Neural cell (in vitro differentiated cells): Measurements from ENCODE around the gene SYNGR1.

ENCODE experiments used
- EP300 ChIP-seq: fragments of 450-650 bp; conservative IDR thresholded peaks from 2 replicates; pipeline ENCODE4 v1.6.1; 2014; ENCODE audit warnings: antibody characterized with exemption, mild to moderate bottlenecking, moderate library complexity; ENCODE audit not compliant: poor library complexity, severe bottlenecking
- EZH2 ChIP-seq: fragments of 200-600, 300-800 bp; shearing (Covaris generic), sonication (generic); IDR thresholded peaks from 2 replicates; pipeline ENCODE4 v1.6.1; 2014; ENCODE audit warnings: antibody characterized with exemption, low read length, borderline replicate concordance, mild to moderate bottlenecking; ENCODE audit not compliant: insufficient read depth, poor library complexity, severe bottlenecking
- MXI1 ChIP-seq: fragments of 450-650 bp; conservative IDR thresholded peaks from 2 replicates; pipeline ENCODE4 v1.6.1; 2014; ENCODE audit warnings: antibody characterized with exemption, mild to moderate bottlenecking; ENCODE audit not compliant: poor library complexity, severe bottlenecking
- POLR2AphosphoS5 ChIP-seq: IDR thresholded peaks from 2 replicates; pipeline ENCODE4 v1.6.1; 2012
- TF ChIP-seq, protein P1 (sequence below): fragments of 450-650 bp; IDR thresholded peaks from 2 replicates; pipeline ENCODE4 v1.5.1; 2014; ENCODE audit warnings: antibody characterized with exemption, mild to moderate bottlenecking, moderate library complexity; ENCODE audit not compliant: poor library complexity, severe bottlenecking
- TF ChIP-seq, protein P2 (sequence below): IDR thresholded peaks from 2 replicates; pipeline ENCODE4 v1.6.1; 2012; ENCODE audit warnings: borderline replicate concordance

DNA sequence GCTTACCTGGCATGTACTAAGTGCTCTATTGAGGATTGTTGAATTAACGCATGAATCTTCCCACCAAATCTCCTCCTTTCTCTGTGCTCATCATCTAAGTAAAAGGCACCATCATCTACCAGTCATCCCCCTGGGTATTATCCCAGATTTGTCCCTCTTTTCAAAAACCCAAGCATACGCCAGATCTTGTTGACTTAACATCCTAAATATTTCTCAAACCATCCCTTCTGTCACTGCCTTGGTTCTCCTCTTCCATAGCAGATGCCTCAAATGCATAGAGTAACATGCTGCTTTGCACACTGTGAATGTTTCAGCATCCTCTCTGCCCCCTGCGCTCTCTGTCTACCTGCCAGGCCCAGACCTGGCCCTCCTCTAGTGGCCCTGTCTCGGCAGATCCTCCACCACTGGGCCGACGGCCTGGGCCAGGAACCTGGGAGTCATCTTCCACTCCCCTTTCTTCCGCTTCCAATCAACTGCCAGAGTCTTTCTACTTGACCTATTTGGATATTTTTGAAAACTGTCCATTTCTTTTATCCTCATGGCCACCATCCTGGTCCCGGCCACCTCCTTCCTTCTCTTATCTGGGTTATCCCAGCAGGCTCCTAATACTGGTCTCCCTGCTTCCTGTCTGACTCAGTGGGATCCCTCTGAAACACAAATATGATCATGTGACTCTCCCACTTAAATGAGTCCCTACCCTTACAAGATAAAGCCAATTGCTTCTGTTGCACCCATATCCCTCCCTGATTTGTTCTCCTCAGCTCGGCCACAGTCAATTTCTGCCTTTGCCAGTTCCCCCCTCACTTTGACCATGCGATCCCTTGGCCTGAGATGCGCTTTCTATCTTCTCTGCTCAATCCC, 46.4 kb downstream of the SYNGR1 start:
- no peak for TF ChIP-seq MXI1
- no peak for TF ChIP-seq EZH2
- no peak for TF ChIP-seq POLR2AphosphoS5
- TF ChIP-seq, protein P1, sequence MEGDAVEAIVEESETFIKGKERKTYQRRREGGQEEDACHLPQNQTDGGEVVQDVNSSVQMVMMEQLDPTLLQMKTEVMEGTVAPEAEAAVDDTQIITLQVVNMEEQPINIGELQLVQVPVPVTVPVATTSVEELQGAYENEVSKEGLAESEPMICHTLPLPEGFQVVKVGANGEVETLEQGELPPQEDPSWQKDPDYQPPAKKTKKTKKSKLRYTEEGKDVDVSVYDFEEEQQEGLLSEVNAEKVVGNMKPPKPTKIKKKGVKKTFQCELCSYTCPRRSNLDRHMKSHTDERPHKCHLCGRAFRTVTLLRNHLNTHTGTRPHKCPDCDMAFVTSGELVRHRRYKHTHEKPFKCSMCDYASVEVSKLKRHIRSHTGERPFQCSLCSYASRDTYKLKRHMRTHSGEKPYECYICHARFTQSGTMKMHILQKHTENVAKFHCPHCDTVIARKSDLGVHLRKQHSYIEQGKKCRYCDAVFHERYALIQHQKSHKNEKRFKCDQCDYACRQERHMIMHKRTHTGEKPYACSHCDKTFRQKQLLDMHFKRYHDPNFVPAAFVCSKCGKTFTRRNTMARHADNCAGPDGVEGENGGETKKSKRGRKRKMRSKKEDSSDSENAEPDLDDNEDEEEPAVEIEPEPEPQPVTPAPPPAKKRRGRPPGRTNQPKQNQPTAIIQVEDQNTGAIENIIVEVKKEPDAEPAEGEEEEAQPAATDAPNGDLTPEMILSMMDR: no peak
- TF ChIP-seq, protein P2, sequence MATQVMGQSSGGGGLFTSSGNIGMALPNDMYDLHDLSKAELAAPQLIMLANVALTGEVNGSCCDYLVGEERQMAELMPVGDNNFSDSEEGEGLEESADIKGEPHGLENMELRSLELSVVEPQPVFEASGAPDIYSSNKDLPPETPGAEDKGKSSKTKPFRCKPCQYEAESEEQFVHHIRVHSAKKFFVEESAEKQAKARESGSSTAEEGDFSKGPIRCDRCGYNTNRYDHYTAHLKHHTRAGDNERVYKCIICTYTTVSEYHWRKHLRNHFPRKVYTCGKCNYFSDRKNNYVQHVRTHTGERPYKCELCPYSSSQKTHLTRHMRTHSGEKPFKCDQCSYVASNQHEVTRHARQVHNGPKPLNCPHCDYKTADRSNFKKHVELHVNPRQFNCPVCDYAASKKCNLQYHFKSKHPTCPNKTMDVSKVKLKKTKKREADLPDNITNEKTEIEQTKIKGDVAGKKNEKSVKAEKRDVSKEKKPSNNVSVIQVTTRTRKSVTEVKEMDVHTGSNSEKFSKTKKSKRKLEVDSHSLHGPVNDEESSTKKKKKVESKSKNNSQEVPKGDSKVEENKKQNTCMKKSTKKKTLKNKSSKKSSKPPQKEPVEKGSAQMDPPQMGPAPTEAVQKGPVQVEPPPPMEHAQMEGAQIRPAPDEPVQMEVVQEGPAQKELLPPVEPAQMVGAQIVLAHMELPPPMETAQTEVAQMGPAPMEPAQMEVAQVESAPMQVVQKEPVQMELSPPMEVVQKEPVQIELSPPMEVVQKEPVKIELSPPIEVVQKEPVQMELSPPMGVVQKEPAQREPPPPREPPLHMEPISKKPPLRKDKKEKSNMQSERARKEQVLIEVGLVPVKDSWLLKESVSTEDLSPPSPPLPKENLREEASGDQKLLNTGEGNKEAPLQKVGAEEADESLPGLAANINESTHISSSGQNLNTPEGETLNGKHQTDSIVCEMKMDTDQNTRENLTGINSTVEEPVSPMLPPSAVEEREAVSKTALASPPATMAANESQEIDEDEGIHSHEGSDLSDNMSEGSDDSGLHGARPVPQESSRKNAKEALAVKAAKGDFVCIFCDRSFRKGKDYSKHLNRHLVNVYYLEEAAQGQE: no peak
- no peak for TF ChIP-seq EP300
